A172 (cell line): ENCODE results near the gene NR6A1. TPM values are rescaled to one million over a fixed set of nuclear protein-coding genes. Genes with fewer than 3 reads are reported as not detected.
A peak's percentile ranks its signal among the peaks of the same experiment; 100 is the strongest.

Experiments used
- DNase-seq: peaks from one replicate; pipeline ENCODE4 v3.0.0-alpha.2; 2015; ENCODE audit warnings: low spot score
- total RNA-seq: library from RNA; depleted of rRNA; stranded (reverse); fragments of >200 nt; shearing (Covaris generic); gene quantifications from 2 replicates; pipeline ENCODE4 v1.2.3, GENCODE V29; 2014

Gene NR6A1
- total RNA-seq, 1 experiment from 2014 or later: 0.28 TPM

DNA sequence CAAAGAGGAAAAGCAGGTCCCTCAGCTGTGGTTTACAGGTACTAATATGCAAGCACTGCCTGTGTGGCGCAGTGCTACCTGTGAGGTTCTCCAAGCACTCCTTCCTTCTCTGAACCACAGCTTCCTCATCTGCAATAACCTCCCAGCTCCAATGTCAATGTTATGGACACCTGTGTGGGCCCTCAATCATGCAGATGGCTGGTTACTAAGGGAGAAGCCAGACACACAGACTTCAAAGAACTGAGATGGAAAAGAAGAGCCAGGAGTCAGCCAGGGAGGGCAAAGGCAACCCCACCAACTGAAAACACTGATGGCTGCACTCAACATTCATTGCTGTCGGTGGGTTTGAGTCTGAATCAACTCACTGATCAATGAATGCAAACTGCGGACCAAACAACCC is 77.7 kb downstream of the NR6A1 start:
- no peak for DNase-seq

DNA sequence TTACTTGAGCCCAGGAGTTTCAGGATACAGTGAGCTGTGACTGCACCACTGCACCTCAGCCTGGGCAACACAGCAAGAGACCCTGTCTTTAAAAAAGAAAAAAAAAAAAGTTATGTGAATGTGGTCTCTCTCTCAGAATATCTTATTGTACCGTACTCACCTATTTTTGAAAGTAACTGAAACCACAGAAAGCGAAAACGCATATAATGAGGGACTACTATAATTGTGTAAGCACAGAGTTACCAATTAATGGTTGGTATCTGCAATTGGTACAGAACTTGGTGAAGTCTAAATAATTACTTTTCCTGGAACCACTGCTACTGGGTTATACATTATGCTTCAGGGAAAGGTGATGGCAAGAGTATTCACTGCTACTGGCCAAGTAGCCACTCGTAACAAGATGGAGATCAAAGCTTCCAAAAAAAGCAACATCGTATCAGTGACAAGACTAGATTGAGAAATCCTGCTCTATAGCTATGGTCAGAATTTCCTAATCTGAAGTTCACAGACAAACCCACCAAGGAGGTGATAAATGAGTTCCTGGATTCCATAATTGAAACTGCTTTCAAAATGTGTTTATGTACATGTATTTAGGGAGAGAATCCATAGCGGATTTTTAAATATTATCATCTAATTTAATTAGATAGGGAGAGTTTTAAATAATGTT is 82.7 kb downstream of the NR6A1 start:
- DNase-seq: no peak

DNA sequence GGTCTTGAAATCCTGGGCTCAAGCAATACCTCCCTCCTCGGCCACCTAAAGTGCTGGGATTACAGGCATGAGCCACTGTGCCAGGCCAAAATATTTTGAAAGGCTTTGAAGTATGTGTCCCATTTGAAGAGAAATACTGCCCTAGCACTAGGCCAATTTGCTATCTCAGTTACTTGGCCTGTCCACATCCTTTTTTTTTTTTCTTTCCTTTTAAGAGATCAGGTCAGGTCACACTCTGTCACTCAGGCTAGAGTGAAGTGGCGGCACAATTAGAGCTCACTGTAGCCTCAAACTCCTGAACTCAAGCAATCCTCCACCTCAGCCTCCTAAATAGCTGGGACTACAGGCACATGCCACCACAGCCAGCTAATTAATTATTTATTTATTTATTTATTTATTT is 84.2 kb downstream of the NR6A1 start:
- DNase-seq: no peak

DNA sequence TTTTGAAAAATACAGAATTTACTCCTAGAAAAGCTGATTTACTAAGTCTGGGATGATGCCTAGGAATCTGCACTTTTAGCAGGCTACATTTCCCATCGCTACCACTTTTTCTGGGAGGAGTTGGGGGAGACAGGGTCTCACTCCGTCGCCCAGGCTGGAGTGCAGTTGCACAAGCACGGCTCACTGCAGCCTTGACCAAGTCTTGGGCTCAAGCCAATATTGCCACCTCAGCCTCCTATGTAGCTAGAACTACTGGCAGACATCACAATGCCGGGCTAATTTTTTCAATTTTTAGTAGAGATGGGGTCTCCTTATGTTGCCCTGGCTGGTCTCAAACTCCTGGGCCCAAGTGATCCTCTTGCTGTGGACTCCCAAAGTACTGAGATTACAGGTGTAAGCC is 85.9 kb downstream of the NR6A1 start:
- DNase-seq: no peak

- DNase-seq: no peak
Measured at GRCh38 chr9:124684169-124684568, 86.9 kb downstream of the NR6A1 start.

DNA sequence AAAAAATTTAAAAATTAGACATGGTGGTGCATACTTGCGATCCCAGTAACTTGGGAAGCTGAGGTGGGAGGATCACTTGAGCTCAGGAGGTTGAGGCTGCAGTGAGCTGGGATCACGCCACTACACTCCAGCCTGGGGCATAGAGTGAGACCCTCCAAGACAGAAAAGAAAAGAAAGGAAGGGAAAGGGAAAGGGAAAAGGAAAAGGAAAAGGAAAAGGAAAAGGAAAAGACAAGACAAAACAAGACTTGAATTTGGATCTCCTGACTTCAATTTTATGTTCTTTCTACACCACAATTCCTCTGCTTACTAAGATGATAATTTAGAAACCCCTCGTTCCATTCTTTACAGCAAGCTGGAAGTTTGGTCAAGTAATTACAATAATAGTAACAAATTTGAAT is 88.1 kb downstream of the NR6A1 start:
- no peak for DNase-seq

DNA sequence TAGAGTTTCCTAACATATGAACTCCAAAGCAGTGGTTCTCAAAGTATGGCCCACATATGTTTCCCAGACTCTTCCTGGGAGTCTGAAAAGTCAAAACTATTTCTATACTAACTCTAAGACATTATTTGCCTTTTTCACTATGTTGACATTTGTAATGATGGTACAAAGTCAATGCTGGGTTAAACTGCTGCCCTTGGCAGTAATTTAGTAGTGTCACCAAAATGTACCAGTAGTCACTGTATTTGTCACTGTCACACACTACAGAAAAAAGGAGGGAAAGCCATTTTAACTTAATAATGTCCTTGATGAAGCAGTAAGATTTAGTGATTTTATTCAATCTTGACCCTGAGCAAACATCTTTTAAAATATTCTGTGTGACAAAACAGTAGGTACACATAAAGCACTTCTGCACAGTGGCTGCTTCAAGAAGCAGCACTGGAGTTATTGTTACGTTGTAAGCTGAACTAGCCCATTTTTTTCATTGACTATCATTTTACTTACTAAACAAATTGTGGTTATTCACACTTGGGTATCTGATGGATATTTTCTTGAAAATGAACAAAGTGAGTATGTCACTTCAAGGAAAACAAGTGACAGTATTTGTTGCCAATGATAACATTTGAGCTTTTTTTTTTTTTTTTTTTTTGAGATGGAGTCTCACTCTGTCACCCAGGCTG is 90.3 kb downstream of the NR6A1 start:
- no peak for DNase-seq

DNA sequence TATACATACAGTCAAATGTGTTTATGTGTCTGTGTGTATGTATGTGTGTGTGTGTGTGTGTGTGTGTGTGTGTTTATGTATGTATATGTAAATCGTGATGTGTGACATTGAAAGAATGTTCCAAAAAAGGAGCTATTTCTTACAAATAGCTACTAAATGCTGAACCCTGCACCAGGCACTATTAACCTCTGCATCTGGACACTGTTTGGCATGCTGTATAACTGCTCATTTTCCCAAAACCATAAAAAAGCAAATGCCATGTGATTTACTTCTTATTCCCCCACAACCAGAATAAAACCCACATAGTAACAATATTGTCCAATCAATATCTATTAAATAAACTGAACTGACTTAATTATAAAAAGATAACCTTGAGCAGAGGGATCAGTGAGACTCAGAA is 91.1 kb downstream of the NR6A1 start:
- DNase-seq: no peak

- no peak for DNase-seq
Measured at GRCh38 chr9:124676159-124676551, 95.0 kb downstream of the NR6A1 start.

GRCh38 chr9:124675261-124676158 is 95.6 kb downstream of the NR6A1 start:
- no peak for DNase-seq

- no peak for DNase-seq
Measured at GRCh38 chr9:124674651-124675050, 96.5 kb downstream of the NR6A1 start.

- no peak for DNase-seq
Measured at GRCh38 chr9:124673063-124673462, 98.0 kb downstream of the NR6A1 start.

DNA sequence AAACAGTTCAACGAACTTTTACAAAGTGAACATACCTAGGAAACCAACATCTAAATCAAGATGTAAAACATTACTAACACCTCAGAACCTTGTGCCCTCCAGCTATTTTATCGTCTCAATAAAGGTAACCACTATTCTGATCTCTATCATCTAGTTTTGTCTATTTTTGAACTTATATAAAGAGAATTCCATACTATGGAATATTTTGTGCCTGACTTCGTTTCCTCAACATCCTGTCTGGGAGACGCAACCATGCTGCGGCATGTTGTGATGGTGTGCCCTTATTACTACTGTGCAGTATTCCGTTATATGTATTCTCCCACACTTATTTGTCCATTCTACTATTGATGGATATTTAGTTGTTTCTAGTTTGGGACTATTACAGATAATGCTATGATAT is 99.2 kb downstream of the NR6A1 start:
- DNase-seq: no peak

DNA sequence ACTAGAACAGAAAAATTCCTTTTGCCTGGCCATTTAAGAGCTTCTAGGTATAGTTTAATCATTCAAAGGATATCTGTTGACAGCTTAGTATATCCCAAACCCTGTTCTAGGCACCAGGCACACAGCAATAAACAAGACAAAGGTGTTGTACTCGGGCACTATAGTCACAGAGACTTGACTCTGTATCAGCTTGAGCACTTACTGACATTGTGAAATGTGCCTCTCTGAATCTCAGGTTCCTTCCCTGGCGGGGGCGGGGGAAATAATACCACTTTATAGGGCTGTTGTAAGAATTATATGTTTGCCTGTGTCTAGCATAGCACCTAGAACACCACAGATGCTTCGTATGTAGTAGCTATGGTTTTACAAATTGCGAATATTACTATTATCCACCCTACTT is 104.5 kb downstream of the NR6A1 start:
- DNase-seq: no peak

GRCh38 chr9:124665391-124666058 is 105.6 kb downstream of the NR6A1 start:
- peak; percentile 81 for DNase-seq

DNA sequence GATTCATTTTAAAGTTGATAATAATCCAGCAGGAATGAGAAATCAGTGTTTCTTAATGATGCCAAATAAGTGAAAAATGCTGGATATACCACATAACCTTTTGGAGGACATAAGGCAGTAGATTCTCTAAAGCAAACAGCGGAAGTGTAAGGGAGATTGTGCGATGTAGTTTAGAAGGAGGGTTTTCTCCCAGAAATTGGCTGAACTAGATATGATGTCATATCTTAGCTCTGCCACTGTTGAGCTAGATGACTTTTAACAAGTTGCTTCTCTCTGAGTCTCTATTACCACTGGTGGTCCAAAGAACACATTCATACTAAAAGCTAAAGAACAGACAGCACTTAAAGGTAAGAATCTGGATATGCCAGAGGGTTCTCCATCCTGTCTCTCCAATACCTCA is 107.0 kb downstream of the NR6A1 start:
- no peak for DNase-seq

DNA sequence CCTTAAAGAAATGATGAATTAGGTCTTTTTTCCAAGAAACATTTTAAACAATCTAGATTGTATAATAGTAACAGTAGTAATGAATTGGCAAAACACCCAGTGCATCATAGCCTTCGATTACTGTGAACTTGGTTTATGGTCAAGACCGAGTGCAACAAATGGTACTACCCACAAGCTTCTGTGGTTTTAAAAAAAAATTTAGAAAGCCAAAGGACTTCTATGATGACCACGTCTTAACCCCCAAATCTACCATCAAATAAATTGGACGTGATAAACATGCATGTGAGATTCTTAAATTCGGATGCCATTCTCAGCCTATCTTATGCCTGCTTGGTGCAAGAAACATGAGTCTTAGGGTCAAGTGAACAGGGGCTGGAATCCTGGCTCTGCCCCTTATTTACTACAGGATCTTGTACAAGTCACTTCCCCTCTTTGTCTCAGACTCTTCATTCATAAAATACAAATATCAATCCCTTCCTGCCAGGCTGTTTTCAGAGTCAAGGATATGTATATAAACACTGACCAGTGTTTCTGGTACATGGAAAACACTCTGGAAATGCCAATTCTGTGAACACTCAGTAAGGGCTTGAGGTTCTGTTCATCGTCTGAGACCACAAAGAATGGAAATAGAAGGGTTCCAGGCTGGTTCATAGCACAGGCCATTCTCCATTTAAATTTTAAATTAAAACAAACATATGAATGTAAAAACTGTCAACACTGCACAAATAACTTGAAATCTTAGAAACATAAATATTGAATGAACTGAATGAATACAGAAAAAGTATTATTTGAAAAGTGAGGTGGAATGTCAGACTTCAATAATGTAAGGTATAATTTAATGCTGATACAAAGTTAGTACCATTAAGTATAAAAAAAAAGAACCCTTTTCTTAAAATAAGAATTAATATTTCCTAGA is 107.8 kb downstream of the NR6A1 start:
- no peak for DNase-seq

GRCh38 chr9:124662561-124662960 is 108.5 kb downstream of the NR6A1 start:
- DNase-seq: no peak

DNA sequence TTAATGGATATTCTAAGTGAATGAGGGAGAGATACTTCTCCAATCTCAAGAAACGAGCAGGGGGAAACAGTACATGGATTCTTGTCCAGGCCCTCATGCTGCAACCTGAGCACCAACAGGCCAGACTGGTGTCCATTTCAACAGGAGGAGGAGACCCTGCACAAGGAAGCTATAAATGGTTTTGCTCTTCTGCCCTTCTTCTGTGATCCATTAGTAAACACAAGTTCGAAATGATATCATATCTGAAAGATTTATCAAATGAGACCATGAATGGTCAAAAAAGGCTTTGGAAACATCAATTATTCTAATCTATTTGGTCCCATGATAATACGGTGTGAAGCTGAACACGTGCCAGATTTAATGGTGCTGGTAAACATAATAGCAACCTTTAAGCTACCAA is 109.8 kb downstream of the NR6A1 start:
- DNase-seq: no peak

- peak; percentile 75 for DNase-seq
Measured at GRCh38 chr9:124660341-124660801, 110.7 kb downstream of the NR6A1 start.

DNA sequence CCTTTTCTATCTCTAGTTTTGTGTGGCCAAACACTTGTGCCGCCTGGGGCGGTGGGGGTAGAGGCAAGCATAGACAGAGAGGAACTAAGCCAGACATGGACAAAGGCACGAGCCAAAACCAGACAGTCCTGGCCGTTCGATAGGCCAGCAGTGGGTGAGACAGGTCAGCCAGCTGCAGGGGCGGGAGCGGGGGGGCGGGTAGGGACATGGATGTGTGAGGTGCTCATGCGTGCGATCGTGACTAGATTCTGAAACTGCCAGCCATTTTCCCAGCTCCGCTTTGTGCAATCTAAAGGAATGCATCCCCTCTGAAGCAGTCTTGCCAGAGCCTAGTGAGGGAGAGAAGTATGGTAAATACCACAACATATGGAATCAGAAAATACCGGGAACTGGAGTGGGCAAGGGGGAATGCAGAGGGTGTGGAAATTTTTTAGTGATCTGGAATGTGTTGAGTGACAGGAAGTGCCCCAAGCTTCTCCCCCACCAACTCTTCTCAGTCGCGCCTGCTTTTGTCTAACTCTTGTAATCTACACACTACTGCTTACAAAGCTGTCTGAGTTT is 111.9 kb downstream of the NR6A1 start:
- peak; percentile 93 for DNase-seq
